NCI-H1092 (cell line): Measurements from ENCODE around the gene STK32B.
A peak's percentile ranks its signal among the peaks of the same experiment; 100 is the strongest.
"Not testable (repeated sequence)": the region's sequence is repeated elsewhere in the genome, so short reads cannot be mapped to it uniquely, and the experiment has no call there.

Experiments
- DNase-seq: peaks from one replicate; lab custom pipeline; 2025; lab: John Stamatoyannopoulos, UW

STK32B gene

DNA sequence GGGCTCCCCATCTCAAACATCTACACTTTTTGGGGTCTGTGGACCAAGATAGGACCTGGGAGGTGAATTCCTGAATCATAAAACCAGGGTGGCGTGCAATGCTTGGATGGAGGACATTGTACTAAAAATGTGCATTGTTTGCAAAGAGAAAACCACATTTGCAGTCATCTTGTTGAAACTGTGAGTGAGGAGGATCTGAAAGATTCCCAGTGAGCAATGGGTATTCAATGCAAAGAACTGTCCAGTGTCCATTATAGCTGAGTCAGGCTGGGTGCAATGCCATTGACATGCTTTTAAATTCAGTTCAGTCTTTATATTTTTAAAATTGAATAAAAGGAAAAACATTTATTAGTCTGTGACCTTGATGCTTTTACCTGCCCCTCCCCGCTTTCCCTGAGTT, 215.7 kb downstream of the STK32B start:
- DNase-seq, result no peak

DNA sequence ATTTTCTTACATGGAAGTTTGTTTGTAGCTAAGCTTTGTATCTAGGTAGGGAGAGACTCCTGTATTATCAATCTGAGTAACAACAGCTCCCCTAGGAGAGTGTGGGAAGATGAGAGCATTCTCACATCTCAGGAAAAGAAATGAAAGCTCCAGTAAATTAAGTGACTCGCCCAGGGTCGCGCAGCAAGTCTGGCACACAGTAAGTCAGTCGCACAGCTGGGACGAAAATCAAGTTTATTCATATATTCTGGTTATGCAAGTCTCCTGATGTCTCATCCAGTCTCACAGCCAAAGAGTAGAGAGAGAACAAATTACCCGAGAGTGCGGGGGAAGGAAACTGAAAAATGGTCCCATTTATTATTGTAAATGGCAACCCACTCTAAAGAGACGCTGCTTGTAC, 216.1 kb downstream of the STK32B start:
- DNase-seq, result no peak

DNA sequence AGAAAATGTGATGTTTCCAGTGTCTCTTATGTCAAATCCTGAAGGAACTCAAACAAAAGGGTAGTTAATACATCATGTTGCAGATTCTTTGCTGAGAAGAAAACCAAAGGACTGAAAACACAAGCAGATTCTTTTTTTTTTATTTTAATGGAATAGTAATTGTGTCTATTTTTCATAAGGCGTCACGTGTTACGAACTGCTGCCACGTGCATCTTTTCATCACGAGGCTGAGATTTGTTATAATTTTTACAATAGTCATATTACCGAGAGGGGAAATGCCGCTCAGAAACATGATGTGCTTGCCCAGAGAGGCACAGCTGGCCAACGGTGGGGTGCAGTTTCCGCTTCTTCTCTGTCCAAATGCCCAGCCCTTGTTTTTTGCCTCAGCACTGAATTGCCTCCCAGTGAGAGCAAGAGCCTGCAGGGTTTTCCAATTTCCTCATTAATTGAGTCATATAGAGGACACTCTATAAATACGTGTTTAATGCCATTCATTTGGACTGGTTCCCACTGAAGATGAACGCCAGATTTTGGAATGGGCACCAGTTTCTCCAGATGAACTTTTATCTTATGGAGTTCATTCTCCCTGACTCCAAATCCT, 225.3 kb downstream of the STK32B start:
- DNase-seq, result peak; percentile 32

DNA sequence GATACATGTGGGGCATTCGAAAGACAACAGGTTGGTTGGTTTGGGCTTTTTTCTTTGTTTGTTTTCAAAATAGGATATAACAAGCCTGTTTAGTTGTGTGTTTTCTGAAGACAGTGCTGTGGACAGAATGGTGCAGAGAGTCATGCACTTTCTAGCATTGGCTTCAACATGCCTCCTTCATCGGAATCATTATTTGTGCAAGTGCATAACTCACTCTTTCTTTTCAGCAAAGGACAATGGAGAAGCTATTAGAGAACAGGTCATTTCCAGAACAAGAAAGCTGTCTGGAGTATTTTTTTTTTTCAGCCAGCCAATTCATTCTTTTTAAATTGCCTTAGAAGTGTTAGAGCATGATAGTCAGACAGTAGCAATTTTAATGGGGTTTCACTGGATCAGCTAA, 225.8 kb downstream of the STK32B start:
- DNase-seq, result no peak

DNA sequence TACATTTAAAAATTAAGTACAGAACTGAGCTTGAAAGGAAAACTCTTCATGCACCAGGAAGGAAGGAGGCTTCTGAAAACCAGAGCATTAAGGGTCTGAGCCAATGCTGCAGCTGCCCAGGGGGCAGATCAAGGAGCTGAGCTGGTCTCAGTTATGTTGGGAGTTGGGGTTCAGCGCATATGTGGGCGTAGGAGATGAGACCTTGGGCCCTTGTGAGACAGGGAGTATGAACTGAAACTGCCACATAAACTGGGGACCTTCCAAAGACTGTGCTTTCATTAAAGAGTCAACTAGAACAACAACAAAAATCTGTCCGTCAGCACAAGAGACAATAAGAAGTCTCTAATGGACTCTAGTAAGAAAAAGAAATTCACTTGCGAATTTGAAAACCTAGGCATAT, 226.9 kb downstream of the STK32B start:
- no peak for DNase-seq

DNA sequence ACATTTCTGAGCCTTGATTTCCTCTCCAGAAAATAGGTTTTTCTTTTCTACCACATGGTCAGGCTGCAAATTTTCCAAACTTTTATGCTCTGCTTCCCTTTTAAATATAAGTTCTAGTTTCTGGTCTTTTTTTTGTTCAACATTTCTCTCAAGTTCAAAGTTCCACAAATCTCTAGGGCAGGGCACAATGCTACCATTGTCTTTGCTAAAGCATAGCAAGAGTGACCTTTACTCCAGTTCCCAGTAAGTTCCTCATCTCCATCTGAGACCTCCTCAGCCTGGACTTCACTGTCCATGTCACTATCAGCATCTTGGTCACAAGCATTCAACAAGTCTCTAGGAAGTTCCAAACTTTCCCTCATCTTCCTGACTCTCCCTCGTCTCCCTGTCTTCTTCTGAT, 228.8 kb downstream of the STK32B start:
- not testable (repeated sequence) for DNase-seq

DNA sequence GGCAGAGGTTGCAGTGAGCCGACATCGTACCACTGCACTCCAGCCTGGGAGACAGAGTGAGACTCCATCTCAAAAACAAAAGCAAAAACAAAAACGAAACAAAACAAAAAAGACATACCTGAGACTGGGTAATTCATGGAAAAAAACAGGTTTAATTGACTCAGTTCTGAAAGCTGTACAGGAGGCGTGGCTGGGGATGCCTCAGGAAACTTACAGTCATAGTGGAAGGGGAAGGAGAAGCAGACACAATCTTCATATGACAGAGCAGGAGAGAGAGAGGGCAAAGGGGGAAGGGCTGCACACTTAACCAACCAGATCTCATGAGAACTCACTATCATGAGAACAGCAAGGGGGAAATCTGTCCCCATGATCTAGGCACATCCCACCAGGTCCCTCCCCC, 229.5 kb downstream of the STK32B start:
- DNase-seq, result no peak

DNA sequence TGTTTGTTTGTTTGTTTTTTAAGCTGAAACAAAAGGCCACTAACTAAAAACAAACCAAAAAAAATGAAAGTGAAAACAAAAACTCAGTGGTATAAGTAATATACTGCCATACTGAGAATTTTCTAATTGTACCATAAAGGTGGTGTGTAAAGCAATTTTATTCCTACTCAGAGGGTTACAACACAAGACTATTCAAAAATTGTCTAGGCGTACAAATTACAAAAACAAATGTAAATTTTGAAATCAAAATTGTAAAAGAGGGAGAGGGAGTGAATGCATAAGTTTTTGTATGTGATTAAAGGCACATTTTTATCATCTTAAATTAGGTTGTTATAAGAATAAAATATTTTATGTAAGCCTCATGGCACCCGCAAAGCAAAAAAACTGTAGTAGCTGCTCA, 232.6 kb downstream of the STK32B start:
- DNase-seq, result no peak

DNA sequence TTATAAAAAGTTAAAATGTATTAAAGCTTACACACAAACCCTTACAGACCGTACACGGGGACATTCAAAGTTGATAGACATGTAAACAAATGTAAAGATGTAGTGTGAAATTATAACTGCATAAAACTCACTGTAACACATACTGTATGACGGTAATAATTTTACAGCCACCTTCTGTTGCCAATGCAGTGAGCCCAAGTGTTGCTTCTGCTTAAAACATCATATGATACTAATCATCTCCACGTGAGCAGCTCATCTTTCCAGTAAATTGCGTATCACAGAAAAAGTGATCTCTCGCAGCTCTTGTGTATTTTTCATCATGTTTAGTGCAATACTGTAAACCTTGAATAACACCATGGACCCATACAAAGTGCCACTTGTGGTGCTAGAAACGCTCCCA, 233.2 kb downstream of the STK32B start:
- no peak for DNase-seq

DNA sequence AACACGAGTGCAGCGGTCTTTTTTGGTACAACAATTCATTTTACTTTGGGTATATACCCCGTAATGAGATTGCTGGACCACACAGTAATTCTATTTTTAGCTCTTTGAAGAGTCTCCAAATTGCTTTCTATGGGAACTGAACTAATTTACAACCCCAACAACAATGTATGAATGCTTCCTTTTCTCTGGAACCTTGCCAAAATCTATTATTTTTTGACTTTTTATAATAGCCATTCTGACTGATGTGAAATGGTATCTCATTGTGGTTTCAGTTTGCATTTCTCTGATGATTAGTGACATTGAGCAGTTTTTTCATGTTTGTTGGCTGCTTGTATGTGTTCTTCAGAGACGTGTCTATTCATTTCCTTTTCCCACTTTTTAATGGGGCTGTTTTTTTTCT, 240.8 kb downstream of the STK32B start:
- DNase-seq, result no peak

DNA sequence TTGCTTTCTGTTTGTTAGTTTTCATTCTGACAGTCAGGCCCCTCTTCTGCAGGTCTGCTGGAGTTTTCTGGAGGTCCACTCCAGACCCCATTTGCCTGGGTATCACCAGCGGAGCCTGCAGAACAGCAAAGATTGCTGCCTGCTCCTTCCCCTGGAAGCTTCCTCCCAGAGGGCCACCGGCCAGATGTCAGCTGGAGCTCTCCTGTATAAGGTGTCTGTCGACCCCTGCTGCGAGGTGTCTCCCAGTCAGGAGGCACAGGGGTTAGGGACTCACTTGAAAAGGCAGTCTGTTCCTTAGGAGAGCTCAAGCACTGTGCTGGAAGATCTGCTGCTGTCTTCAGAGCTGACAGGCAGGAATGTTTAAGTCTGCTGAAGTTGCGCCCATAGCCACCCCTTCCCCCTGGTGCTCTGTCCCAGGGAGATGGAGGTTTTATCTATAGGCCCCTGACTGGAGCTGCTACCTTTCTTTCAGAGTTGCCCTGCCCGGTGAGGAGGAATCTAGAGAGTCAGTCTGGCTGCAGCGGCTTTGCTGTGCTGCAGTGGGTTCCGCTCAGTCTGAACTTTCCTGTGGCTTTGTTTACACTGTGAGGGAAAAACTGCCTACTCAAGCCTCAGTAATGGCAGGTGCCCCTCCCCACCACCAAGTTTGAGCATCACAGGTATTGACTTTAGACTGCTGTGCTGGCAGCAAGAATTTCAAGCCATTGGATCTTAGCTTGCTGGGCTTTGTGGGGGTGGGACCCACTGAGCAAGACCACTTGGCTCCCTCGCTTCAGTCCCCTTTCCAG, 246.9 kb downstream of the STK32B start:
- not testable (repeated sequence) for DNase-seq

DNA sequence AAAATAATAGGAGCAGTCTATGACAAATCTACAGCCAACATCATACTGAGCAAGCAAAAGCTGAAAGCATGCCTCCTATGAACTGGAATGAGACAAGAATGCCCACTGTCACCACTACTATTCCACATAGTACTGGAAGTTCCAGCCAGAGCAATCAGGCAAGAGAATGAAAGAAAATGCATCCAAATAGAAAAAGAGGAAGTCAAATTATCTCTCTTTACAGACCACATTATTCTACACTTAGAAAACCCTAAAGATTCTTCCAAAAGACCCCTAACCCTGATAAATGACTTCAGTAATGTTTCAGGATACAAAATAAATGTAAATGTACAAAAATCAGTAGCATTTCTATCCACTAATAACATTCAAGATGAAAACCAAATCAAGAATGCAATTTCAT, 249.0 kb downstream of the STK32B start:
- no peak for DNase-seq

DNA sequence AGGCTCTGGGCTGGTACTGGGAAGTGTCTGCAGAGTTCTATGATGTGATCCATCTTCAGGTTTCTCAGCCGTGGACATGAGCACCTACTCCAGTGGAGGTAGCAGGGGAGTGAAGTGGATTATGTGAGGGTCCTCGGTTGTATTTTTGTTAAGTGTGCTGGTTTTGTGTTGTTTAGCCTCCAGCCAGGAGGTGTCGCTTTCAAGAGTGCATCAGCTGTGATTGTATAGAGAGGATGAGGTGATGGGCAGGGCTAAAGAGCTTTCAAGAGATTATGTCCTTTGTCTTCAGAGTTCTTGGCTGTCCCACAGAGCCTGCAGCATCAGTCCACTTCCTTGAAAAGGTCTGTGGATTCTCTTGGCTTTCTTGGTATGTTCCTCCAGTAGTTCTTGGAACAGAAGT, 256.6 kb downstream of the STK32B start:
- DNase-seq, result no peak

DNA sequence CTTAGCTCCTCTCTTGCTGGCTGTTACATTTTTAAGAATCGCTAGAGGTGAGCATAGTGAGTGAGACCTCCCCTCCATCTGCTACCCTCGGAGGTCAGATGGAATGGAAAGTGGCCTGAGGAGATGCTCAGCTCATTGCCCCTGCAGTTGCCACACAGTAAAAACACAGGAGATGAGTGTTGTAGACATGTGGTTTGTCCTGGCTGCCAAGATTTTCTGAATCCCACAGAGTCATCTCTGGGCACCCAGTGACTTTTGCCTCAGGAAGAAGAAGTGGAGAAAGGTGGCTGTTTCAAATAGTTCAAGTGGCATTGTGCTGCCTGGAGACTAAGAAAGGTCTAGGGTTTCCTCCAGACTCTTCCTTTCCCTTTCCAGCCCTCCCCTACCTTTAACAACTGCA, 271.0 kb downstream of the STK32B start:
- no peak for DNase-seq

DNA sequence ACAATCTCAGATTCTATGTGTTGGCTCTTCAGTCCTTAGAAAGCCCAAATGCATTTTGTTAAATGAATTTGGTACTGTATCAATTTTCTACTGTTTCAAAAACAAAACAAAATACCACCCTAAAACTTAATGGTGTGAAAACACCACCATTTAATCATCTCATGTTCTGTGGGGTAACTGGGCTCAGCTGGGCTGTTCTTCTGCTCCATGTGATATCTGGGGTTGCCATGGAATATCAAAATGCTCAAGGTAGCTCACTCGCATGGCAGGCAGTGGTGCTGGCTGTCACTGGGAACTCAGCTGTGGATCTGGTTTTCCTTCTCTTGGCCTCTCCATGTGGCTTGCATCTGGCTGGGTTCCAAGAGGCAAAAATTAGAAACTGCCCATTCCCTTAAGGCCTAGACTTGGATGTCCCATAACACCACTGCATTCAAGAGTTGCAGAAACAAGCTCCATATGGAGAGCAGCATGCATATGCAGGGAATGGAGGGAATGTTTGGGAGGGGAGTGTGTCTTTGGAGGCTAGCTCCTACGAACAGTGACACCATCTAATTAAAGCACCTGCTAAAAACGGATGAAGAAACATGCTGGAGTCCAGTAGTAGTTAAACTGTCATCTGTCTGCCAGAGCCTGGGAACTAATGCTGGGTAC, 279.2 kb downstream of the STK32B start:
- DNase-seq, result no peak

DNA sequence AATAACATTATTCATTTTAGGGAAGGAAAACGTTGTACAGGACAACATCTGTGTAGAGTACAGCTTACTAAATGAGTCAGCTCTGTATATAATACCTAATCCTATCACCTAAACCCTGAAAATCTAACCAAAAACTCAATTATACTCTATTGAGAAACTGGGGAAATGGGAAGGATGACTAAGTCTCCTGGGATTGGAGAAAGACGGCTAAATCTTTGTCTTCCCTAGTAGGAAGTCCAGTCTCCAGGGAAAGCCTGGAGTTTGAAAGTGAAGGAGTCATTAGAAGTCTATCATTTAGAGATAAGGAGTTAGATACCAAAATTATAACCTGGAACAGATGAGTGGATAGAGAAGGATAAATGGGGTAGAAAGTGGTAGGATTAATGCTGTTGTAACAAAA, 286.5 kb downstream of the STK32B start:
- DNase-seq, result no peak

DNA sequence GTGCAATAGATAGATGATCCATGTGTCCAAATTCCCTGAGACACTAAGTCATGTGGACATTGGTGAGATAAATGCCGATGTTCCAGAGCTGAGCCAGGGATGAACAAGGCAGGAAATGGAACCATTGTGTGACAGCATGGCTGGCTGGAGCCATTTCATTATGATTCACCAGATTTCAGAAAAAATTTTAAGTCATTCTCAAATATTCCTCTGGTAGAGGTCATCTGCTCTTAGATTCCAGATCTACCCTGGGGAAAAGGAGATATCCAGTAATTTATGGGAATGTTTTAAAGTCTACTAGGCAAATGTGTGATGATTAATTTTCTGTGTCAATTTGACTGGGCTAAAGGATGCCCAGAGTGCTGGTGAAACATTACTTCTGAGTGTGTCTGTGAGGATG, 287.3 kb downstream of the STK32B start:
- no peak for DNase-seq

DNA sequence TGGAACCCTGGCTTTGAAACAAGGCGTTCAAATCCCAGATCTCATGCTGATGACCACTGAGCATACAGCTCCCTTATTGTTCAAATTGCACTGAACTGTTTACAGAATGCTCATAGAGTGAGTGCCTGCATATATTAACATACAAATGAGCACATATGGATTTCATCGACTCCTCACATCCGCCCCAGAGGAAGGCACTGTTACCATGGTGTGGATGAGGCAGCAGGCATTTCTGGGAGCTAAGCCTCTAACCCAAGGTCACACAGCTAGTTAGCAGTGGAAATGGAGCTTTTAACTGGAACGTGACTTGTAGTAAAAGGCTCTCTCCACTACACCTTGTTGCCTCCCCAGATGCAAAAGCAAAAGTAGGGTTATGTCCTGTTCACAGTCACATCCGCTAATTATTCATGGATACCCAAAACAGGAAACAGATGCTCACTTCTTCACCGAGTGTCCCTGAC, 289.7 kb downstream of the STK32B start:
- no peak for DNase-seq

DNA sequence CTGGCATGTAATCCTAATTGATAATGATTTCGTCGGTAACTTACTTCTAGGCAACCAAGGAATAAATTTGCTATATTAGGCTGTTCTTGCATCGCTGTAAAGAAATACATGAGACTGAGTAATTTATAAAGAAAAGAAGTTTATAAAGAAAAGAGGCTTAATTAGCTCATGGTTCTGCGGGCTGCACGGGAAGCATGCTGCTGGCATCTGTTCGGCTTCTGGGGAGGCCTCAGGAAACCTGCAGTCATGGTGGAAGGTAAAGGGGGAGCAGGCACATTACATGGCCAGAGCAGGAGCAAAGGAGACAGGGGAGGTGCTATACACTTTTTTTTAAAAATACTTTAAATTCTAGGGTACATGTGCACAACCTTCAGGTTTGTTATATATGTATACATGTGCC, 290.2 kb downstream of the STK32B start:
- no peak for DNase-seq

DNA sequence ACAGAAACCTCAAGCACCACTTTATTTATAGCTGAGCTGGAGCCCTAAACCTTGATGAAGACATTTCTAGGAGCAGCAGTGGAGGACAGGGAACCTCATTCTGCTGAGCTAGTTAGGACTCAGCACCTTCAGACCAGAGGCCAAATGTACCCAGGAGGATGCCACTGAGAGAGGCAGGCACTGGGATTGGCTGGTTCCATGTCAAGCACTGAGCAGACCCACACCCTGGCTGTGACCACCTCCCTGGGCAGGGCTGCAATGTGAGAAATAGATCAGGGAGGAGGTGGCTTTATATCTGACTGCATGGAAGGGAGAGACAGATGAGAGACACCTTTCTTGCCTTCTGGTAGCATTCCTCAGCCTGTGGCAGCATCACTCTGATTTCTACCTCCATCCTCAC, 304.6 kb downstream of the STK32B start:
- no peak for DNase-seq

DNA sequence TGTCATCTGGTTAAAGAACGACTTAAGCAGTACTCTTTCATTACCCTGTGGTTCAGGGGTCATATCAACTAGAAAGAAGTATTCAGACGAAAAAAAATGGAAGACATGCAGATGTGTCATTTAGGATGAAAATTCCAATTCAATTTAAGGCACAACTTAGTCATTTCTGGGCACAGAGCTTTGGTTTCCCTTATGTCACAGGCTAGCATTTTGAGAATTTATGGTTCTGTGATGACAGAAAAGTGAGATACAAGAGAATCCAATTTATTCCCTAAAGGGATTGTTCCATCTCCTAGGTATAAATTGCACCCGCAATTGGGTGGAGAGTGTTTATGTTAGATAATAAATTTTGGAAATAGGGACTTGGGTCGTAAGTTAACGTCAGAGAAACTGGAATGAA, 306.6 kb downstream of the STK32B start:
- no peak for DNase-seq

DNA sequence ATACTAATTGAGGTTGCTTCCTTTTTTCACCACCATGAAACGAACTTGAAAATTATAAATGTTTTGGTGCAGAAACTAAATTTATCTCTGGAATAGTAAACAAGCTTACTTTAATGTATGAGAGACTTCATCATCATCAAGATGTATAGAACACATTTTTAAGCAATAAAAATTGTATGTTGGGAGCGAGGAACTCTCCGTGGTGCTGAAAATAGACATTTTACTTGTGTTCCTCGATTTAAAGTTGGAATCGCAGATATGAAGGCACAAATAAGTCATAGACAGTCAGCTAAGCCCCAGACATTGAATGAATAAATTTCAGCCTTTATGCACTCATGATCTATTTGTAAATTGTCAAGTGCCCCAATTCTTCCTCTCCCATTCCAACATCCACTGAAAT, 310.7 kb downstream of the STK32B start:
- DNase-seq, result no peak

DNA sequence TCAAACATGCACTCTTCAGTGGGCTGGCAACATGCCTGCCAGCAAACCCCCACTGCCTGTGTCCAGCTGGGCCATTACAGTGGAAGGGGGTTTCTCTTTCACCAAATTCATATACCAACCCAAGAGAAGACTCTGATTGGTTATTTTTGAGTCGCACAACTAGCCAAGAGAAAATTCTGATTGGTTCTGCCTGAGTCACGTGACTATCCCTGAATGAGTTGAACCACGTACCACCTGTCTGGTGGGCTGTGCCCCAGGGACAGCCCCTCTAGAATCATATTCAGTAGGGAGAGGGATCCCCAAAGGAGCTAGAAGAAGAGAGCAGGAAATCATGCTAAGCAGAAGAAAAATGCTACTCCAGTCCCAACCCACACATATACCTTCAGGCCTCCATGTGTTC, 313.1 kb downstream of the STK32B start:
- DNase-seq, result no peak
